SK-N-SH (cell line): ENCODE data around the gene RETREG2. TPM values are rescaled to one million over a fixed set of nuclear protein-coding genes. Genes with fewer than 3 reads are reported as not detected.

ENCODE experiments used
- CTCF ChIA-PET: fragments of 300-600, 350-600 bp; formaldehyde crosslinking; extraction: SDS; loops from one replicate; lab custom pipeline; 2021; lab: Yijun Ruan, JAX
- POLR2A ChIA-PET: fragments of 350-600 bp; sonication (Branson Sonifier 250); formaldehyde crosslinking; extraction: SDS; loops from one replicate; lab custom pipeline; 2020; ENCODE audit warnings: antibody characterized with exemption, inconsistent platforms; lab: Yijun Ruan, JAX
- DNase-seq: peaks from one replicate; pipeline ENCODE4 v3.0.0; 2012
- H2AFZ ChIP-seq: fragments of 200-600 bp; sonication (generic); 2 replicates; pipeline ENCODE4 v1.8.1; 2016; ENCODE audit warnings: antibody characterized with exemption, mild to moderate bottlenecking, low read depth
- H3F3A ChIP-seq: fragments of 200-600 bp; sonication (generic); replicated peaks from 2 replicates; pipeline ENCODE3; 2016; ENCODE audit warnings: antibody characterized with exemption, mild to moderate bottlenecking; ENCODE audit not compliant: insufficient read depth
- H3K27ac ChIP-seq, 2 experiments: fragments of 200-500 bp in 1 of 2; fragments of 200-600 bp in 1 of 2; sonication (Bioruptor generic) in 1 of 2; sonication (generic), shearing (Covaris generic) in 1 of 2; 2 replicates each; pipeline versions ENCODE4 v1.5.1 to v1.6.1; 2014 to 2016; ENCODE audit warnings: low read depth in 2 of 2, inconsistent platforms in 1 of 2, low read length in 1 of 2, mild to moderate bottlenecking in 1 of 2, mixed read lengths in 1 of 2
- H3K27me3 ChIP-seq: fragments of 200-600 bp; sonication (generic), shearing (Covaris generic); 2 replicates; pipeline ENCODE4 v1.6.1; 2016; ENCODE audit warnings: mixed run types; ENCODE audit not compliant: insufficient read depth
- H3K36me3 ChIP-seq, 2 experiments: fragments of 200-500 bp in 1 of 2; fragments of 200-600 bp in 1 of 2; sonication (Bioruptor generic) in 1 of 2; sonication (generic) in 1 of 2; replicated peaks in 1 of 2; 2 replicates each; pipeline versions ENCODE3 to v1.5.1; 2014 to 2016; ENCODE audit warnings: low read length in 1 of 2, mild to moderate bottlenecking in 1 of 2; ENCODE audit not compliant: insufficient read depth in 2 of 2, control insufficient read depth in 1 of 2
- H3K4me1 ChIP-seq, 2 experiments: fragments of 200-500 bp in 1 of 2; fragments of 200-600 bp in 1 of 2; sonication (Bioruptor generic) in 1 of 2; sonication (generic), shearing (Covaris generic) in 1 of 2; 2 replicates each; pipeline versions ENCODE4 v1.5.1 to v1.6.1; 2014 to 2016; ENCODE audit warnings: low read depth in 1 of 2, low read length in 1 of 2, mixed run types in 1 of 2; ENCODE audit not compliant: insufficient read depth in 2 of 2, control insufficient read depth in 1 of 2
- H3K4me2 ChIP-seq: fragments of 200-600 bp; sonication (generic), shearing (Covaris generic); 2 replicates; pipeline ENCODE4 v1.6.1; 2017; ENCODE audit warnings: mixed run types
- H3K4me3 ChIP-seq, 2 experiments: fragments of 200-500 bp in 1 of 2; fragments of 200-600 bp in 1 of 2; sonication (Bioruptor generic) in 1 of 2; sonication (generic), shearing (Covaris generic) in 1 of 2; 2 replicates each; pipeline versions ENCODE4 v1.5.1 to v1.8.1; 2014 to 2016; ENCODE audit warnings: low read depth in 2 of 2, inconsistent platforms in 1 of 2, low read length in 1 of 2, mild to moderate bottlenecking in 1 of 2, mixed read lengths in 1 of 2, moderate library complexity in 1 of 2
- H3K79me2 ChIP-seq: fragments of 200-600 bp; sonication (generic); 2 replicates; pipeline ENCODE4 v1.8.1; 2017; ENCODE audit warnings: mild to moderate bottlenecking; ENCODE audit not compliant: insufficient read depth
- H3K9ac ChIP-seq: fragments of 200-600 bp; sonication (generic); 2 replicates; pipeline ENCODE4 v1.6.1; 2017; ENCODE audit warnings: mixed run types
- H3K9me2 ChIP-seq: fragments of 200-600 bp; sonication (generic); 2 replicates; pipeline ENCODE4 v1.6.1; 2017; ENCODE audit warnings: mixed run types
- H3K9me3 ChIP-seq: fragments of 200-600 bp; sonication (generic); 2 replicates; pipeline ENCODE4 v1.6.1; 2017; ENCODE audit warnings: mixed run types, mild to moderate bottlenecking, moderate library complexity
- H4K20me1 ChIP-seq: fragments of 200-600 bp; sonication (generic); 2 replicates; pipeline ENCODE4 v1.6.1; 2017; ENCODE audit warnings: mild to moderate bottlenecking, mixed run types; ENCODE audit not compliant: insufficient read depth
- CTCF ChIP-seq: fragments of 200-600 bp; sonication (generic); IDR thresholded peaks from 2 replicates; pipeline ENCODE4 v1.6.1; 2017; ENCODE audit warnings: antibody characterized with exemption, mild to moderate bottlenecking, moderate library complexity
- EZH2phosphoT487 ChIP-seq: fragments of 200-600 bp; sonication (generic); IDR thresholded peaks from 2 replicates; pipeline ENCODE4 v1.6.1; 2017; ENCODE audit warnings: low read depth, mixed run types, mild to moderate bottlenecking, antibody characterized with exemption, moderate library complexity, borderline replicate concordance
- FOSL2 ChIP-seq: IDR thresholded peaks from 2 replicates; pipeline ENCODE4 v1.4.0; 2012; ENCODE audit warnings: low read depth, mild to moderate bottlenecking, moderate library complexity, borderline replicate concordance
- FOXJ3 ChIP-seq: sonication (generic); formaldehyde crosslinking; IDR thresholded peaks from 2 replicates; pipeline ENCODE4 v1.5.1; 2020; ENCODE audit warnings: mild to moderate bottlenecking, missing genetic modification reagents
- FOXM1 ChIP-seq: IDR thresholded peaks from 2 replicates; pipeline ENCODE4 v1.4.0; 2012; ENCODE audit warnings: low read depth, mild to moderate bottlenecking
- GABPA ChIP-seq: IDR thresholded peaks from 2 replicates; pipeline ENCODE4 v1.4.0; 2012; ENCODE audit warnings: low read depth, mild to moderate bottlenecking
- JUND ChIP-seq: IDR thresholded peaks from 2 replicates; pipeline ENCODE4 v1.4.0; 2012
- MAX ChIP-seq: IDR thresholded peaks from 2 replicates; pipeline ENCODE4 v1.4.0; 2012; ENCODE audit warnings: low read depth
- MXI1 ChIP-seq: IDR thresholded peaks from 2 replicates; pipeline ENCODE4 v1.6.1; 2012; ENCODE audit warnings: mild to moderate bottlenecking, low read depth, low read length, improper control_type of control experiment
- NFIC ChIP-seq: IDR thresholded peaks from 2 replicates; pipeline ENCODE4 v1.4.0; 2012; ENCODE audit warnings: borderline replicate concordance
- NRF1 ChIP-seq: IDR thresholded peaks from 2 replicates; pipeline ENCODE4 v1.6.1; 2012; ENCODE audit warnings: low read depth, mild to moderate bottlenecking, low read length
- RAD21 ChIP-seq: IDR thresholded peaks from 2 replicates; pipeline ENCODE4 v1.6.1; 2012; ENCODE audit warnings: mild to moderate bottlenecking, low read length
- RFX5 ChIP-seq: IDR thresholded peaks from 2 replicates; pipeline ENCODE4 v1.6.1; 2012; ENCODE audit warnings: mild to moderate bottlenecking, improper control_type of control experiment, low read length
- RXRA ChIP-seq: IDR thresholded peaks from 2 replicates; pipeline ENCODE4 v1.4.0; 2012; ENCODE audit warnings: low read depth, mild to moderate bottlenecking, borderline replicate concordance
- SIN3A ChIP-seq: IDR thresholded peaks from 2 replicates; pipeline ENCODE4 v1.6.1; 2012; ENCODE audit warnings: low read depth, mild to moderate bottlenecking, low read length, moderate library complexity, borderline replicate concordance
- TAF1 ChIP-seq: IDR thresholded peaks from 2 replicates; pipeline ENCODE4 v1.6.1; 2012; ENCODE audit warnings: low read depth, mild to moderate bottlenecking, low read length, moderate library complexity, borderline replicate concordance
- TCF12 ChIP-seq: IDR thresholded peaks from 2 replicates; pipeline ENCODE4 v1.4.0; 2012
- TEAD4 ChIP-seq: IDR thresholded peaks from 2 replicates; pipeline ENCODE4 v1.4.0; 2012; ENCODE audit warnings: mild to moderate bottlenecking, borderline replicate concordance; ENCODE audit not compliant: insufficient read depth
- WGBS: methylation state at CpG from one replicate; pipeline ENCODE4 v1.1.6; 2017; ENCODE audit warnings: low lambda C conversion rate; 5-methylcytosine and 5-hydroxymethylcytosine counted together
- polyA plus RNA-seq, 3 experiments: library from polyadenylated mRNA; depleted of rRNA; stranded (reverse); fragments of >200 nt; gene quantifications; 2 replicates each; pipeline ENCODE4 v1.2.3, GENCODE V29; 2012
- TF ChIP-seq, protein P1 (sequence below): IDR thresholded peaks from 2 replicates; pipeline ENCODE4 v1.4.0; 2012; ENCODE audit warnings: low read depth, borderline replicate concordance
- TF ChIP-seq, protein P2 (sequence below): fragments of 150-350 bp; IDR thresholded peaks from 2 replicates; pipeline ENCODE4 v1.6.1; 2017; ENCODE audit warnings: antibody characterized with exemption, low read length, low read depth, borderline replicate concordance

Gene RETREG2
- polyA plus RNA-seq, 1 of the 3 experiments (the other 2 are of a cell fraction) = 74.6 TPM

DNA sequence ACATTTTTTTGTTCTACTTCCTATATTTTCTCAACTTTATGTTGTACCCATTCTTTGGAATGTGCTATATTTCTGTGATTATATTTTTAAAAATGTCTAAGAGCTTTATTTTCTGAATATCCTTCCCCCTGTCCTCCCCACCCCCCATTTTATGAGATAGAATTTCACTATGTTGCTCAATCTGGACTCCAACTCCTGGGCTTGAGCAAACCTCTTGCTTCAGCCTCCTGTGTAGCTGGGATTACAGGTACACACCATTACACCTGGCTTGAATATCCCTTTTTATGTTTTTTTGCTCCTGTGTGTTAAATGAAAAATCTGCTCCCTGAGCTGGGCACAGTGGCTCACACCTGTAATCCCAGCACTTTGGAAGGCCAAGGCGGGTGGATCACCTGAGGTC lies 19.3 kb downstream of the RETREG2 start:
- Histone ChIP-seq H3K9ac (no peak overlapping the region), H3K4me2 (no peak overlapping the region), H3K27ac (no peak overlapping the region), H4K20me1 (no peaks in the 10 kb centered on the region), H3K9me3 (no peaks in the 10 kb centered on the region), H3K4me1 (no peaks in the 10 kb centered on the region), H3K27me3 (peaks cover 8% of the 10 kb centered on the region; the same call in 1 of the 2 replicates), H2AFZ (no peak overlapping the region), H3K79me2 (no peaks in the 10 kb centered on the region), H3K36me3 (no peaks in the 10 kb centered on the region), H3F3A (no peaks in the 10 kb centered on the region), H3K4me3 (no peak overlapping the region), H3K9me2 (no peaks in the 10 kb centered on the region)
- ChIA-PET POLR2A (interaction anchor here (1.1 kb wide), 1 partner anchor 21 kb away, joined by 4 read pairs; the partner anchor contains the start of gene CNPPD1), CTCF (interaction anchor here (0.9 to 1.7 kb wide), 3 partner anchors 15 to 97 kb away, joined by 3 to 7 read pairs (median 5); partner anchors contain the start of gene SLC23A3)
- TF ChIP-seq RFX5 (no peak), MAX (no peak), TAF1 (no peak), NFIC (no peak), NRF1 (no peak), RAD21 (no peak), FOXJ3 (CRISPR knock-in tag) (no peak), TCF12 (no peak)
- TF ChIP-seq, protein P1, sequence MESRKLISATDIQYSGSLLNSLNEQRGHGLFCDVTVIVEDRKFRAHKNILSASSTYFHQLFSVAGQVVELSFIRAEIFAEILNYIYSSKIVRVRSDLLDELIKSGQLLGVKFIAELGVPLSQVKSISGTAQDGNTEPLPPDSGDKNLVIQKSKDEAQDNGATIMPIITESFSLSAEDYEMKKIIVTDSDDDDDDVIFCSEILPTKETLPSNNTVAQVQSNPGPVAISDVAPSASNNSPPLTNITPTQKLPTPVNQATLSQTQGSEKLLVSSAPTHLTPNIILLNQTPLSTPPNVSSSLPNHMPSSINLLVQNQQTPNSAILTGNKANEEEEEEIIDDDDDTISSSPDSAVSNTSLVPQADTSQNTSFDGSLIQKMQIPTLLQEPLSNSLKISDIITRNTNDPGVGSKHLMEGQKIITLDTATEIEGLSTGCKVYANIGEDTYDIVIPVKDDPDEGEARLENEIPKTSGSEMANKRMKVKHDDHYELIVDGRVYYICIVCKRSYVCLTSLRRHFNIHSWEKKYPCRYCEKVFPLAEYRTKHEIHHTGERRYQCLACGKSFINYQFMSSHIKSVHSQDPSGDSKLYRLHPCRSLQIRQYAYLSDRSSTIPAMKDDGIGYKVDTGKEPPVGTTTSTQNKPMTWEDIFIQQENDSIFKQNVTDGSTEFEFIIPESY = no peak
- DNase-seq = no peak
- WGBS = 100% methylated on average over 1 of the region's 1 CpG

GRCh38 chr2:219198974-219199373 lies 20.9 kb downstream of the RETREG2 start:
- no peaks in the 10 kb centered on the region for H3F3A ChIP-seq
- POLR2A ChIA-PET = no interaction called here
- no peak overlapping the region for H3K9ac ChIP-seq
- H3K27me3 ChIP-seq = peaks cover 8% of the 10 kb centered on the region; the same call in 1 of the 2 replicates
- no peak for DNase-seq
- no peaks in the 10 kb centered on the region for H3K4me1 ChIP-seq
- no peak overlapping the region for H2AFZ ChIP-seq
- CTCF ChIA-PET = interaction anchor here (0.6 to 1.6 kb wide), 4 partner anchors 28 to 315 kb away, joined by 3 to 9 read pairs (median 4); no protein-coding TSS in a partner anchor
- H3K36me3 ChIP-seq = no peaks in the 10 kb centered on the region
- no peak overlapping the region for H3K4me2 ChIP-seq
- H3K4me3 ChIP-seq = no peak overlapping the region
- 75% methylated on average over 5 of the region's 5 CpGs for WGBS
- H3K9me3 ChIP-seq = no peaks in the 10 kb centered on the region
- no peaks in the 10 kb centered on the region for H3K79me2 ChIP-seq
- no peaks in the 10 kb centered on the region for H4K20me1 ChIP-seq
- H3K9me2 ChIP-seq = no peaks in the 10 kb centered on the region
- H3K27ac ChIP-seq = no peak overlapping the region
- TF ChIP-seq RAD21 = no peak
- no peak for TF ChIP-seq FOXM1
- TF ChIP-seq, protein P1 = no peak
- TF ChIP-seq SIN3A = no peak
- TF ChIP-seq MXI1 = no peak
- no peak for TF ChIP-seq FOSL2
- TF ChIP-seq EZH2phosphoT487 = no peak
- no peak for TF ChIP-seq GABPA
- TF ChIP-seq, protein P2, sequence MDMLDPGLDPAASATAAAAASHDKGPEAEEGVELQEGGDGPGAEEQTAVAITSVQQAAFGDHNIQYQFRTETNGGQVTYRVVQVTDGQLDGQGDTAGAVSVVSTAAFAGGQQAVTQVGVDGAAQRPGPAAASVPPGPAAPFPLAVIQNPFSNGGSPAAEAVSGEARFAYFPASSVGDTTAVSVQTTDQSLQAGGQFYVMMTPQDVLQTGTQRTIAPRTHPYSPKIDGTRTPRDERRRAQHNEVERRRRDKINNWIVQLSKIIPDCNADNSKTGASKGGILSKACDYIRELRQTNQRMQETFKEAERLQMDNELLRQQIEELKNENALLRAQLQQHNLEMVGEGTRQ = no peak
- TF ChIP-seq CTCF = no peak
- TF ChIP-seq JUND = no peak
- TF ChIP-seq RFX5 = no peak
- no peak for TF ChIP-seq TEAD4
- TF ChIP-seq TCF12 = no peak
- TF ChIP-seq RXRA = no peak
